ENCODE results near the gene ZNF474. TPM values are rescaled to one million over a fixed set of nuclear protein-coding genes. Genes with fewer than 3 reads are reported as not detected.

The ZNF474 gene
- total RNA-seq, 1 experiment from 2014 or later, result 0.73 TPM

DNA sequence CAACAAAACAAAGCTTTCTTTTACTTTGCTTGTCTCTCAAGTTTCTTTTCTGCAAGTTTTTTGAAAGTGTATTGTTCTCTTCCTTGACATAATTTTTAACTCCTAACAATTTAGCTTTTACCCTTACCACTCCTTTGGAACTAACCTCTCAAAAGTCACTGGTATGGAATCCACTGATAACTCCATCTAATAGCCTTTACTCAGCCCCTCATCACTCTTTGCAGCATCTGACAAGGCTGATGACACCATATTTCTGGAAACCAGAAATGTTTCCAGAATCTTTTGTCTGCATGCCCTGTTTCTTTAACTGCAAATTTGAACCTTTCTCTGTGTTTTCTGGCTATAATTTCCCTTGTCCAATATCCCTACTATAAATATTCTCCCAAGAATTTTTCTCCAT is 46.5 kb downstream of the ZNF474 start:
- Mint-ChIP-seq H3K36me3 (ENCODE audit: insufficient read depth, unreplicated experiment) (no peaks in the 10 kb centered on the region), H3K27me3 (ENCODE audit: unreplicated experiment) (no peaks in the 10 kb centered on the region), H3K4me3 (ENCODE audit: low read depth, unreplicated experiment) (no peak overlapping the region), H3K9me3 (ENCODE audit: low read depth, unreplicated experiment) (no peaks in the 10 kb centered on the region), H3K4me1 (ENCODE audit: low read depth, unreplicated experiment) (peaks cover 2% of the 10 kb centered on the region), H3K27ac (ENCODE audit: unreplicated experiment) (no peak overlapping the region)
- no peak for DNase-seq
- no TSS peak for BruUV-seq (replicated peaks)
- intact Hi-C loops (cut with micrococcal nuclease; ENCODE audit: unreplicated experiment), result no loop called here
- TF ChIP-seq, protein P1, sequence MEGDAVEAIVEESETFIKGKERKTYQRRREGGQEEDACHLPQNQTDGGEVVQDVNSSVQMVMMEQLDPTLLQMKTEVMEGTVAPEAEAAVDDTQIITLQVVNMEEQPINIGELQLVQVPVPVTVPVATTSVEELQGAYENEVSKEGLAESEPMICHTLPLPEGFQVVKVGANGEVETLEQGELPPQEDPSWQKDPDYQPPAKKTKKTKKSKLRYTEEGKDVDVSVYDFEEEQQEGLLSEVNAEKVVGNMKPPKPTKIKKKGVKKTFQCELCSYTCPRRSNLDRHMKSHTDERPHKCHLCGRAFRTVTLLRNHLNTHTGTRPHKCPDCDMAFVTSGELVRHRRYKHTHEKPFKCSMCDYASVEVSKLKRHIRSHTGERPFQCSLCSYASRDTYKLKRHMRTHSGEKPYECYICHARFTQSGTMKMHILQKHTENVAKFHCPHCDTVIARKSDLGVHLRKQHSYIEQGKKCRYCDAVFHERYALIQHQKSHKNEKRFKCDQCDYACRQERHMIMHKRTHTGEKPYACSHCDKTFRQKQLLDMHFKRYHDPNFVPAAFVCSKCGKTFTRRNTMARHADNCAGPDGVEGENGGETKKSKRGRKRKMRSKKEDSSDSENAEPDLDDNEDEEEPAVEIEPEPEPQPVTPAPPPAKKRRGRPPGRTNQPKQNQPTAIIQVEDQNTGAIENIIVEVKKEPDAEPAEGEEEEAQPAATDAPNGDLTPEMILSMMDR (IDR thresholded peaks at IDR 0.05; ENCODE audit: unreplicated experiment), result no peak
- CTCF ChIA-PET, result interaction anchor here (0.8 to 1.3 kb wide), 2 partner anchors 12 to 13 kb away, joined by 3 read pairs; no protein-coding TSS in a partner anchor

DNA sequence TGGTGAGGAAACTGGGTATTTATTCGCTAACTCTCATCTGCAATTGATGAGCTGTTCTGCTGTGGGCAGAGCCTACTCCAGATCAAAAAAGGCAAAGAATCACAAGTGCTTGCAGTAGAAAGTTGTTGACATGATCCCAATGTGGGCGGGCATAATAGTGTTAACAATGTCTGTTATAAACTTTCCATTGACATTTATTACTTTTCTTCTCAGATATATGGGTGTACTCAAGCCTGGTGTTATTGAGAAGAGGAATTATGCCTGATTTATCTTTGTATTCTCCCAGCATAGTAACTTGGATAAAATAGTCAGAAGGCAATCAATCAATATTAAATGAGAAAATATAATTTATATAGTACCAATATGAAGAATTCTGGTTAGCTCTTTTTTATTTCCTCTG is 47.8 kb downstream of the ZNF474 start:
- Mint-ChIP-seq H3K27me3 (ENCODE audit: unreplicated experiment) (no peaks in the 10 kb centered on the region), H3K4me3 (ENCODE audit: low read depth, unreplicated experiment) (no peak overlapping the region), H3K9me3 (ENCODE audit: low read depth, unreplicated experiment) (no peaks in the 10 kb centered on the region), H3K27ac (ENCODE audit: unreplicated experiment) (no peak overlapping the region), H3K4me1 (ENCODE audit: low read depth, unreplicated experiment) (peaks cover 15% of the 10 kb centered on the region), H3K36me3 (ENCODE audit: insufficient read depth, unreplicated experiment) (no peaks in the 10 kb centered on the region)
- TF ChIP-seq, protein P1 (IDR thresholded peaks at IDR 0.05; ENCODE audit: unreplicated experiment), result no peak
- intact Hi-C loops (cut with micrococcal nuclease; ENCODE audit: unreplicated experiment), result no loop called here
- no peak for DNase-seq
- no TSS peak for BruUV-seq (replicated peaks)
- CTCF ChIA-PET, result interaction anchor here (1.3 kb wide), 1 partner anchor 14 kb away, joined by 3 read pairs; no protein-coding TSS in a partner anchor

DNA sequence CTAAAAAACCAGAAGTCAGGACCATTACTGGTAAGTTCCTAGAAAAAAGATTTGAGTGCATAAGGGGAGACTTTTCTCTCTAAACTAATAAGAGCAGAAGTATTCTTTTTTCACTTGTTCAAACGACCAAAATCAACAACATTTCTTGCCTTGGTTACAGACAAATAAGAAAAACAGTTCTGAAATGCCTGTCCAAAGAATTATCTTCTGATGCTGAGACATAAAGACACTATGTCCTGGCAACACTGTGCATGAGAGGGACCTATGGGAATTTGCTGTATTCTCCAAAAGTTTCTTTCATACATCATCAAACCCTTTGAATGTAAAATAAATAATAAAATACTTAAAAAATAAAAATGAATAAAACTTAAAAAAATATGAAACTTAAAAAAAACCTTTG is 50.4 kb downstream of the ZNF474 start:
- CTCF ChIA-PET, result no interaction called here
- DNase-seq, result no peak
- intact Hi-C loops (cut with micrococcal nuclease; ENCODE audit: unreplicated experiment), result no loop called here
- no TSS peak for BruUV-seq (replicated peaks)
- H3K27ac Mint-ChIP-seq (ENCODE audit: unreplicated experiment), result no peak overlapping the region
- TF ChIP-seq, protein P1 (IDR thresholded peaks at IDR 0.05; ENCODE audit: unreplicated experiment), result no peak
- H3K36me3 Mint-ChIP-seq (ENCODE audit: insufficient read depth, unreplicated experiment), result no peaks in the 10 kb centered on the region
- H3K4me1 Mint-ChIP-seq (ENCODE audit: low read depth, unreplicated experiment), result peaks cover 33% of the 10 kb centered on the region
- H3K9me3 Mint-ChIP-seq (ENCODE audit: low read depth, unreplicated experiment), result no peaks in the 10 kb centered on the region
- H3K27me3 Mint-ChIP-seq (ENCODE audit: unreplicated experiment), result no peaks in the 10 kb centered on the region
- H3K4me3 Mint-ChIP-seq (ENCODE audit: low read depth, unreplicated experiment), result no peak overlapping the region

DNA sequence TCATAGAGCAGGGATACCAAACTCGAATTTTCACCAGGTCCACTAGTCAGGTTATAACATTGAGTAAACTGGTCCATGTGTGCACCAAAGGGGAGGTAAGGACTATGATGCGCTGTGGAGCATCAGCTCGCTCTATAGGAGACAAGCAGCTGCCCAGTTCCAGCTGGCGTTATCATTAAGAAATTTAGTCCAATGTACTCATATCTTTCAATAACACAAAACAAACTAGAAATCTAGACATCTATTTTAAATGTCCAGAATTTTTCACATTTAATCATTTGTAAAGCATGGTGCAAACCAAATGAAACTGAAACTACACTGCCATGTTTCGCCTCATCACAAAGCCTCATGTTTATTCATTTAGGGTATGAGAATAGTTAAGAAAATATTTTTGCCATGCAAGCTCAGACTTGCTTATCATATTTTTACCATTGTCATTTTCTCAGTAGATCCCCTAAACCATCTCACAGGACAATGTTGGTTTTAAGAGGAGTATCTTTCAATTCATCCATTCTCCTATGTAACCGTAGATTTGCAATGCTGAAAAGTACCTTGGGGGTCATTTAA is 50.9 kb downstream of the ZNF474 start:
- Mint-ChIP-seq H3K27ac (ENCODE audit: unreplicated experiment) (no peak overlapping the region), H3K27me3 (ENCODE audit: unreplicated experiment) (no peaks in the 10 kb centered on the region), H3K36me3 (ENCODE audit: insufficient read depth, unreplicated experiment) (no peaks in the 10 kb centered on the region), H3K4me1 (ENCODE audit: low read depth, unreplicated experiment) (peaks cover 33% of the 10 kb centered on the region), H3K4me3 (ENCODE audit: low read depth, unreplicated experiment) (no peak overlapping the region), H3K9me3 (ENCODE audit: low read depth, unreplicated experiment) (no peaks in the 10 kb centered on the region)
- intact Hi-C loops (cut with micrococcal nuclease; ENCODE audit: unreplicated experiment), result no loop called here
- no peak for DNase-seq
- TF ChIP-seq, protein P1 (IDR thresholded peaks at IDR 0.05; ENCODE audit: unreplicated experiment), result no peak
- CTCF ChIA-PET, result no interaction called here
- BruUV-seq (replicated peaks), result no TSS peak

Data from Calu3 (cell line).